ENCODE measurements around the gene NEK6.

- TF ChIP-seq POLR2AphosphoS5 (IDR thresholded peaks at IDR 0.05) (no peak), POLR2A (IDR thresholded peaks at IDR 0.05; ENCODE audit: low read depth) (no peak), CTCF (IDR thresholded peaks at IDR 0.05) (no peak), EP300 (IDR thresholded peaks at IDR 0.05) (no peak)
Measured at GRCh38 chr9:124263800-124264426, 6.2 kb downstream of the NEK6 start.

Data from esophagus muscularis mucosa (tissue), 4 donors.